ENCODE data around the gene HSPB8. TPM values are rescaled to one million over a fixed set of nuclear protein-coding genes. Genes with fewer than 3 reads are reported as not detected.
A peak's percentile ranks its signal among the peaks of the same experiment; 100 is the strongest.

The HSPB8 gene
- total RNA-seq, 1 donor from 2014 or later, result 29.4 TPM

GRCh38 chr12:119177056-119177325 lies 1.7 kb upstream of the HSPB8 start:
- Mint-ChIP-seq H3K36me3 (ENCODE audit: low read depth) (peaks cover 1% of the 10 kb centered on the region), H3K9me3 (ENCODE audit: low read depth) (no peaks in the 10 kb centered on the region), H3K4me1 (ENCODE audit: low read depth) (peaks cover 53% of the 10 kb centered on the region), H3K4me3 (ENCODE audit: unreplicated experiment) (peak overlapping the region; percentile 58), H3K27ac (ENCODE audit: unreplicated experiment) (peak overlapping the region; percentile 98), H3K27me3 (ENCODE audit: low read depth) (peaks cover 5% of the 10 kb centered on the region)
- TF ChIP-seq CTCF (IDR thresholded peaks at IDR 0.05), result no peak
- DNase-seq (ENCODE audit: low spot score), result no peak

- H3K9me3 Mint-ChIP-seq (ENCODE audit: low read depth), result no peaks in the 10 kb centered on the region
- H3K36me3 Mint-ChIP-seq (ENCODE audit: low read depth), result peaks cover 1% of the 10 kb centered on the region
- no peak overlapping the region for H3K4me3 Mint-ChIP-seq (ENCODE audit: unreplicated experiment)
- no peaks in the 10 kb centered on the region for H3K27me3 Mint-ChIP-seq (ENCODE audit: low read depth)
- TF ChIP-seq CTCF (IDR thresholded peaks at IDR 0.05), result no peak
- no peak for DNase-seq (ENCODE audit: low spot score)
- peak overlapping the region; percentile 98 for H3K27ac Mint-ChIP-seq (ENCODE audit: unreplicated experiment)
- peaks cover 59% of the 10 kb centered on the region for H3K4me1 Mint-ChIP-seq (ENCODE audit: low read depth)
Measured at GRCh38 chr12:119177724-119178380, 879 bp upstream of the HSPB8 start.

- Mint-ChIP-seq H3K9me3 (ENCODE audit: low read depth) (no peaks in the 10 kb centered on the region), H3K4me1 (ENCODE audit: low read depth) (peaks cover 70% of the 10 kb centered on the region), H3K27me3 (ENCODE audit: low read depth) (no peaks in the 10 kb centered on the region), H3K27ac (ENCODE audit: unreplicated experiment) (peak overlapping the region; percentile 98), H3K36me3 (ENCODE audit: low read depth) (peaks cover 1% of the 10 kb centered on the region), H3K4me3 (ENCODE audit: unreplicated experiment) (peak overlapping the region; percentile 90)
- TF ChIP-seq CTCF (IDR thresholded peaks at IDR 0.05), result no peak
- no peak for DNase-seq (ENCODE audit: low spot score)
Measured at GRCh38 chr12:119179335-119180021, 747 bp downstream of the HSPB8 start.

GRCh38 chr12:119180380-119181040 lies 1.8 kb downstream of the HSPB8 start:
- peak overlapping the region; percentile 98 for H3K27ac Mint-ChIP-seq (ENCODE audit: unreplicated experiment)
- no peaks in the 10 kb centered on the region for H3K9me3 Mint-ChIP-seq (ENCODE audit: low read depth)
- TF ChIP-seq CTCF (IDR thresholded peaks at IDR 0.05), result no peak
- H3K4me3 Mint-ChIP-seq (ENCODE audit: unreplicated experiment), result peak overlapping the region; percentile 90
- H3K36me3 Mint-ChIP-seq (ENCODE audit: low read depth), result peaks cover 1% of the 10 kb centered on the region
- no peaks in the 10 kb centered on the region for H3K27me3 Mint-ChIP-seq (ENCODE audit: low read depth)
- no peak for DNase-seq (ENCODE audit: low spot score)
- H3K4me1 Mint-ChIP-seq (ENCODE audit: low read depth), result peaks cover 70% of the 10 kb centered on the region

- H3K27ac Mint-ChIP-seq (ENCODE audit: unreplicated experiment), result peak overlapping the region; percentile 98
- no peaks in the 10 kb centered on the region for H3K9me3 Mint-ChIP-seq (ENCODE audit: low read depth)
- H3K4me3 Mint-ChIP-seq (ENCODE audit: unreplicated experiment), result peak overlapping the region; percentile 90
- H3K4me1 Mint-ChIP-seq (ENCODE audit: low read depth), result peaks cover 72% of the 10 kb centered on the region
- peaks cover 1% of the 10 kb centered on the region for H3K36me3 Mint-ChIP-seq (ENCODE audit: low read depth)
- H3K27me3 Mint-ChIP-seq (ENCODE audit: low read depth), result no peaks in the 10 kb centered on the region
- no peak for TF ChIP-seq CTCF (IDR thresholded peaks at IDR 0.05)
- no peak for DNase-seq (ENCODE audit: low spot score)
Measured at GRCh38 chr12:119181202-119181601, 2.5 kb downstream of the HSPB8 start.

All from chondrocyte (in vitro differentiated cells).